Mammary epithelial cell (primary cell): Measurements from ENCODE around the gene AMOT.

Experiments
- CTCF ChIP-seq, 2 donors: IDR thresholded peaks in 1 of 2; conservative IDR thresholded peaks in 1 of 2; 2 replicates each; pipeline ENCODE4 v1.5.1; 2011 to 2012; ENCODE audit warnings: inconsistent platforms in 2 of 2, low read length in 2 of 2, mild to moderate bottlenecking in 2 of 2, control low read depth in 1 of 2, low read depth in 1 of 2; ENCODE audit not compliant: insufficient read depth in 1 of 2; ENCODE audit errors: extremely low read depth in 1 of 2
- EZH2 ChIP-seq: IDR thresholded peaks from 2 replicates; pipeline ENCODE4 v1.6.1; 2012; ENCODE audit warnings: low read length, inconsistent platforms, borderline replicate concordance

GRCh38 chrX:112851806-112852205, 11.2 kb upstream of the AMOT start:
- TF ChIP-seq CTCF (conservative IDR thresholded peaks at IDR 0.05 in 1 of 2, IDR thresholded peaks at IDR 0.05 in 1 of 2; ENCODE audit: extremely low read depth in 1 of 2, insufficient read depth in 1 of 2, low read depth in 1 of 2, low read length in 2 of 2) (no peak), EZH2 (no peak)
